HepG2 (cell line): ENCODE results near the gene SLC12A3. TPM values are rescaled to one million over a fixed set of nuclear protein-coding genes. Genes with fewer than 3 reads are reported as not detected.

ENCODE experiments used
- ATAC-seq: fragments of 200-7000 bp; cut with Tn5 transposase; 3 replicates; pipeline ENCODE4 v1.9.1; 2020; ENCODE audit warnings: mild to moderate bottlenecking, moderate library complexity
- BruUV-seq: library from RNA; stranded (reverse); fragments of 400-500 nt; replicated peaks from 2 replicates; lab custom pipeline; 2021; lab: Mats Ljungman, UMichigan
- CTCF ChIA-PET: fragments of 300-600 bp; formaldehyde crosslinking; extraction: SDS; loops from one replicate; lab custom pipeline; 2021; ENCODE audit warnings: low total read pairs, inconsistent platforms, low intra/inter-chr PET ratio; lab: Yijun Ruan, JAX
- POLR2A ChIA-PET: fragments of 350-600 bp; sonication (Branson Sonifier 250); formaldehyde crosslinking; loops from one replicate; lab custom pipeline; 2020; ENCODE audit warnings: antibody characterized with exemption, inconsistent platforms; lab: Yijun Ruan, JAX
- DNase-seq: peaks from one replicate; pipeline ENCODE4 v3.0.0-alpha.2; 2015; ENCODE audit warnings: low spot score
- FAIRE-seq: peaks from 3 replicates; lab custom pipeline; 2011; peaks lifted over from hg19 to GRCh38; lab: Jason Lieb, UNC
- H2AFZ ChIP-seq: one replicate; pipeline ENCODE4 v1.6.1; 2011; ENCODE audit warnings: low read length, inconsistent platforms
- H3K27ac ChIP-seq: fragments of 300-600 bp; 3 replicates; pipeline ENCODE4 v1.8.0; 2011; ENCODE audit warnings: mixed run types, mild to moderate bottlenecking, mixed read lengths, low read length, inconsistent platforms; ENCODE audit not compliant: insufficient read depth; ENCODE audit errors: extremely low read length
- H3K27me3 ChIP-seq, 2 experiments: fragments of 200-600 bp in 1 of 2; 2 replicates in 1 of 2; 3 replicates in 1 of 2; pipeline versions ENCODE4 v1.6.0 to v1.8.0; 2011; ENCODE audit warnings: low read length in 2 of 2, mild to moderate bottlenecking in 2 of 2, moderate library complexity in 2 of 2, inconsistent platforms in 1 of 2; ENCODE audit not compliant: insufficient read depth in 2 of 2, control insufficient read depth in 1 of 2
- H3K36me3 ChIP-seq, 2 experiments: fragments of 200-600 bp in 1 of 2; replicated peaks in 1 of 2; 2 replicates in 1 of 2; 3 replicates in 1 of 2; pipeline versions ENCODE4 v1.5.1 to v1.8.0; 2011; ENCODE audit warnings: low read length in 2 of 2, inconsistent platforms in 1 of 2; ENCODE audit not compliant: insufficient read depth in 2 of 2, control insufficient read depth in 1 of 2
- H3K4me1 ChIP-seq: 2 replicates; pipeline ENCODE4 v1.5.1; 2012; ENCODE audit warnings: low read length, inconsistent platforms; ENCODE audit not compliant: insufficient read depth
- H3K4me2 ChIP-seq: 2 replicates; pipeline ENCODE4 v1.6.0; 2011; ENCODE audit warnings: low read depth, low read length, inconsistent platforms
- H3K4me3 ChIP-seq, 3 experiments: fragments of 200-600 bp in 1 of 3; sonication (generic), shearing (Covaris generic) in 1 of 3; replicated peaks in 1 of 3; 2 replicates each; pipeline ENCODE4 v1.5.1; 2011 to 2016; ENCODE audit warnings: low read length in 3 of 3, inconsistent platforms in 2 of 3, low read depth in 2 of 3, mild to moderate bottlenecking in 2 of 3, control low read depth in 1 of 3, mixed read lengths in 1 of 3; ENCODE audit not compliant: insufficient read depth in 1 of 3
- H3K79me2 ChIP-seq: one replicate; pipeline ENCODE4 v1.6.1; 2011; ENCODE audit warnings: low read length, inconsistent platforms; ENCODE audit not compliant: insufficient read depth
- H3K9ac ChIP-seq: 2 replicates; pipeline ENCODE4 v1.6.0; 2011; ENCODE audit warnings: mild to moderate bottlenecking, low read depth, low read length, inconsistent platforms; ENCODE audit not compliant: insufficient read depth
- H3K9me3 ChIP-seq: 2 replicates; pipeline ENCODE4 v1.5.1; 2012; ENCODE audit warnings: mild to moderate bottlenecking, low read length
- H4K20me1 ChIP-seq: 2 replicates; pipeline ENCODE4 v1.6.0; 2011; ENCODE audit warnings: inconsistent platforms, mild to moderate bottlenecking, low read length, moderate library complexity; ENCODE audit not compliant: insufficient read depth
- DMTF1 ChIP-seq: sonication (generic); formaldehyde crosslinking; IDR thresholded peaks from 2 replicates; pipeline ENCODE4 v1.4.0; 2020; ENCODE audit warnings: mild to moderate bottlenecking, missing genetic modification reagents
- ELF4 ChIP-seq: sonication (generic); formaldehyde crosslinking; IDR thresholded peaks from 2 replicates; pipeline ENCODE4 v1.5.0; 2020; ENCODE audit warnings: missing genetic modification reagents, mild to moderate bottlenecking, moderate library complexity, borderline replicate concordance
- MED1 ChIP-seq: sonication (generic); formaldehyde crosslinking; IDR thresholded peaks from 2 replicates; pipeline ENCODE4 v1.4.0; 2020; ENCODE audit warnings: missing genetic modification reagents
- NCOA5 ChIP-seq: sonication (generic); formaldehyde crosslinking; IDR thresholded peaks from 2 replicates; pipeline ENCODE4 v1.4.0; 2020; ENCODE audit warnings: missing genetic modification reagents
- NR2C2 ChIP-seq: sonication (generic); formaldehyde crosslinking; IDR thresholded peaks from 2 replicates; pipeline ENCODE4 v1.4.0; 2020; ENCODE audit warnings: missing genetic modification reagents, mild to moderate bottlenecking, moderate library complexity, borderline replicate concordance
- PLRG1 ChIP-seq: fragments of 450-650 bp; conservative IDR thresholded peaks from 2 replicates; pipeline ENCODE4 v1.6.1; 2016
- RFX5 ChIP-seq: IDR thresholded peaks from 2 replicates; pipeline ENCODE4 v1.6.1; 2011; ENCODE audit warnings: low read depth, low read length, improper control_type of control experiment
- SAP130 ChIP-seq: IDR thresholded peaks from 2 replicates; pipeline ENCODE4 v1.6.1; 2016; ENCODE audit warnings: low read depth
- SOX13 ChIP-seq, 3 experiments: fragments of 450-650 bp in 1 of 3; sonication (generic) in 1 of 3; formaldehyde crosslinking in 1 of 3; IDR thresholded peaks in 2 of 3; conservative IDR thresholded peaks in 1 of 3; 2 replicates each; pipeline versions ENCODE4 v1.5.0 to v1.6.1; 2016 to 2020; ENCODE audit warnings: antibody characterized with exemption in 1 of 3, mild to moderate bottlenecking in 1 of 3, missing compliant biosample characterization in 1 of 3, missing genetic modification reagents in 1 of 3, moderate library complexity in 1 of 3
- TCF7L2 ChIP-seq: IDR thresholded peaks from 2 replicates; pipeline ENCODE4 v1.6.1; 2011; ENCODE audit warnings: mild to moderate bottlenecking, low read depth, low read length, moderate library complexity
- TGIF2 ChIP-seq: IDR thresholded peaks from 2 replicates; pipeline ENCODE4 v1.6.1; 2016; ENCODE audit warnings: control low read depth, missing compliant biosample characterization
- ZFYVE20 ChIP-seq: sonication (generic); formaldehyde crosslinking; IDR thresholded peaks from 2 replicates; pipeline ENCODE4 v1.8.0; 2023; ENCODE audit warnings: low read depth, mild to moderate bottlenecking, moderate library complexity, missing genetic modification reagents, borderline replicate concordance
- ZNF136 ChIP-seq: sonication (generic); formaldehyde crosslinking; IDR thresholded peaks from 2 replicates; pipeline ENCODE4 v1.8.1; 2022; ENCODE audit warnings: low read depth, mild to moderate bottlenecking, moderate library complexity, missing genetic modification reagents
- ZNF512B ChIP-seq: sonication (generic); formaldehyde crosslinking; IDR thresholded peaks from 2 replicates; pipeline ENCODE4 v1.5.1; 2020; ENCODE audit warnings: missing genetic modification reagents, mild to moderate bottlenecking, borderline replicate concordance
- ZNF629 ChIP-seq: sonication (generic); formaldehyde crosslinking; conservative IDR thresholded peaks from 2 replicates; pipeline ENCODE4 v1.5.0; 2020; ENCODE audit warnings: missing genetic modification reagents
- ZNF790 ChIP-seq: sonication (generic); formaldehyde crosslinking; IDR thresholded peaks from 2 replicates; pipeline ENCODE4 v1.8.0; 2022; ENCODE audit warnings: missing genetic modification reagents, mild to moderate bottlenecking, borderline replicate concordance
- ZNF883 ChIP-seq: sonication (generic); formaldehyde crosslinking; IDR thresholded peaks from 2 replicates; pipeline ENCODE4 v1.5.1; 2020; ENCODE audit warnings: mild to moderate bottlenecking, missing genetic modification reagents; ENCODE audit errors: not compliant biosample characterization
- WGBS: methylation state at CpG from one replicate; pipeline ENCODE4 v1.1.6; 2017; ENCODE audit warnings: low lambda C conversion rate; 5-methylcytosine and 5-hydroxymethylcytosine counted together
- in situ Hi-C: cut with HindIII; loops from 2 replicates; pipeline ENCODE4 v1.10.0; 2017; ENCODE audit warnings: low pct_unique_long_range_greater_than_20kb; ENCODE audit not compliant: extremely low pct_ligation_motif_present
- intact Hi-C: fragments of 100-400 bp; cut with micrococcal nuclease; formaldehyde crosslinking; loops from one replicate; pipeline ENCODE4 v1.10.0; 2022; ENCODE audit not compliant: unreplicated experiment
- polyA plus RNA-seq, 8 experiments: library from polyadenylated mRNA; depleted of rRNA in 3 of 8; stranded (reverse) in 7 of 8; unstranded in 1 of 8; fragments of >200 nt; fragmentation: Illumina TruSeq in 4 of 8; extraction: Trizol in 4 of 8; gene quantifications; 2 replicates each; pipeline versions ENCODE4 v1.2.1 to v1.2.3, GENCODE V29; 2011 to 2016; ENCODE audit warnings: low read depth in 4 of 8, missing spikeins in 1 of 8, mixed read lengths in 1 of 8; ENCODE audit not compliant: insufficient read depth in 1 of 8
- total RNA-seq, 5 experiments: library from RNA; depleted of rRNA; stranded (reverse); fragments of >200 nt; fragmentation: Illumina TruSeq; extraction: Trizol; gene quantifications; 2 replicates each; pipeline ENCODE4 v1.2.3, GENCODE V29; 2016; ENCODE audit warnings: low read depth in 1 of 5
- TF ChIP-seq, protein P1 (sequence below): sonication (generic); formaldehyde crosslinking; IDR thresholded peaks from 2 replicates; pipeline ENCODE4 v1.4.0; 2020; ENCODE audit warnings: missing genetic modification reagents

The SLC12A3 gene
- total and polyA plus RNA-seq, 2 of the 13 experiments (the other 11 are each of a cell fraction or from before 2014, with no cell fraction given), result 6.2 TPM; not detected in 1

- no peak for FAIRE-seq
- Histone ChIP-seq H3K4me1 (peaks cover 38% of the 10 kb centered on the region), H3K79me2 (no peaks in the 10 kb centered on the region), H2AFZ (no peak overlapping the region), H3K4me2 (no peak overlapping the region), H3K27ac (no peak overlapping the region), H3K36me3 (no peaks in the 10 kb centered on the region), H4K20me1 (no peaks in the 10 kb centered on the region), H3K9me3 (no peaks in the 10 kb centered on the region), H3K4me3 (no peak overlapping the region), H3K27me3 (peaks cover 6 to 17% of the 10 kb centered on the region in 2 experiments; a peak in 4 of 5 replicates), H3K9ac (no peak overlapping the region)
- ChIA-PET POLR2A (no interaction called here), CTCF (no interaction called here)
- no peak for ATAC-seq
- DNase-seq, result no peak
- in situ Hi-C loops, result no loop called here
- BruUV-seq, result no TSS peak
- WGBS, result 57% methylated on average over 4 of the region's 4 CpGs
- intact Hi-C loops, result no loop called here
- no peak for TF ChIP-seq SOX13 (IDR thresholded peaks at IDR 0.05)
- no peak for TF ChIP-seq SOX13 (CRISPR knock-in tag; conservative IDR thresholded peaks at IDR 0.05 in 1 of 2, IDR thresholded peaks at IDR 0.05 in 1 of 2)
- TF ChIP-seq DMTF1 (CRISPR knock-in tag), result no peak
- no peak for TF ChIP-seq ZNF512B (CRISPR knock-in tag)
- no peak for TF ChIP-seq NR2C2
- TF ChIP-seq ZNF629 (CRISPR knock-in tag), result no peak
- no peak for TF ChIP-seq TCF7L2
- TF ChIP-seq ZNF790 (CRISPR knock-in tag), result no peak
- TF ChIP-seq RFX5, result no peak
- no peak for TF ChIP-seq ZFYVE20 (CRISPR knock-in tag)
- no peak for TF ChIP-seq ZNF883 (CRISPR knock-in tag)
- no peak for TF ChIP-seq ZNF136 (CRISPR knock-in tag)
- no peak for TF ChIP-seq NCOA5 (CRISPR knock-in tag)
- no peak for TF ChIP-seq SAP130 (CRISPR knock-in tag)
- no peak for TF ChIP-seq ELF4 (CRISPR knock-in tag)
- no peak for TF ChIP-seq PLRG1
- TF ChIP-seq TGIF2 (CRISPR knock-in tag), result no peak
- TF ChIP-seq, protein P1, sequence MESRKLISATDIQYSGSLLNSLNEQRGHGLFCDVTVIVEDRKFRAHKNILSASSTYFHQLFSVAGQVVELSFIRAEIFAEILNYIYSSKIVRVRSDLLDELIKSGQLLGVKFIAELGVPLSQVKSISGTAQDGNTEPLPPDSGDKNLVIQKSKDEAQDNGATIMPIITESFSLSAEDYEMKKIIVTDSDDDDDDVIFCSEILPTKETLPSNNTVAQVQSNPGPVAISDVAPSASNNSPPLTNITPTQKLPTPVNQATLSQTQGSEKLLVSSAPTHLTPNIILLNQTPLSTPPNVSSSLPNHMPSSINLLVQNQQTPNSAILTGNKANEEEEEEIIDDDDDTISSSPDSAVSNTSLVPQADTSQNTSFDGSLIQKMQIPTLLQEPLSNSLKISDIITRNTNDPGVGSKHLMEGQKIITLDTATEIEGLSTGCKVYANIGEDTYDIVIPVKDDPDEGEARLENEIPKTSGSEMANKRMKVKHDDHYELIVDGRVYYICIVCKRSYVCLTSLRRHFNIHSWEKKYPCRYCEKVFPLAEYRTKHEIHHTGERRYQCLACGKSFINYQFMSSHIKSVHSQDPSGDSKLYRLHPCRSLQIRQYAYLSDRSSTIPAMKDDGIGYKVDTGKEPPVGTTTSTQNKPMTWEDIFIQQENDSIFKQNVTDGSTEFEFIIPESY (CRISPR knock-in tag), result no peak
- no peak for TF ChIP-seq MED1 (CRISPR knock-in tag)
These were observed 91.1 kb downstream of the SLC12A3 start for GRCh38 chr16:56956076-56956475.
